VCaP (cell line): ENCODE data around the gene KLHL42.

Experiments used
- H3K27ac ChIP-seq: fragments of 450-650 bp; 2 replicates; pipeline ENCODE4 v1.5.1; 2017
- TF ChIP-seq, protein P1 (sequence below): fragments of 450-650 bp; conservative IDR thresholded peaks from 2 replicates; pipeline ENCODE4 v1.5.1; 2017; ENCODE audit warnings: mild to moderate bottlenecking, moderate library complexity

The KLHL42 gene

DNA sequence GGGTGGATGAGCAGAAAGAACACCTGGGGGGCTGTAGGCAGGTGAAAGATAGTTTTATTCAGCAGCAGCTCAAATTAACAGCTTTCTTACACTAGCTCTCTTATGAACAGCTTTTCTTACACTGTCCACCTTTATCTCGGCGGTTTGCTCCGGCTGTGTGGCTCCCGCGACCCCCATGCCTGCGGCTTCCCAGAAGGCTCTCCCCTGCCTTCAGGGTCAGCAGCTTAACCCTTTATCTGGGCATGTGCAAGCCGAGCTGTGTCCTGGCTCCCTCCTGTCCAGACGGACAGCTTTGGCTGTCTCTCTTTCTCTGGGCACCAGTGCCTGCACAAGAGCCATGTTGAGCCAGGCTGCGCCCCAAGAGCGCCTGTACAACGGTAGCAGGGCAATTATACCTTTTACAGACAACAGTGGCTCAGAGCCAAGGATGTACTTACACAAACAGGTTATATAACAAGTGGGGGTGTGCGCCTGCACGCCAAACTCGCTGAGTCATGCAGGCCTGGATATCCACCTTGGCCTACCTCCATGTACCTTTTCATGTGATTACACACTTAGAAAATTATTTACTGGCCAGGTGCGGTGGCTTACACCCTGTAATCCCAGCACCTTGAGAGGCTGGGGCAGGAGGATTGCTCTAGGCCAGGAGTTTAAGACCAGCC, 28.5 kb upstream of the KLHL42 start:
- TF ChIP-seq, protein P1, sequence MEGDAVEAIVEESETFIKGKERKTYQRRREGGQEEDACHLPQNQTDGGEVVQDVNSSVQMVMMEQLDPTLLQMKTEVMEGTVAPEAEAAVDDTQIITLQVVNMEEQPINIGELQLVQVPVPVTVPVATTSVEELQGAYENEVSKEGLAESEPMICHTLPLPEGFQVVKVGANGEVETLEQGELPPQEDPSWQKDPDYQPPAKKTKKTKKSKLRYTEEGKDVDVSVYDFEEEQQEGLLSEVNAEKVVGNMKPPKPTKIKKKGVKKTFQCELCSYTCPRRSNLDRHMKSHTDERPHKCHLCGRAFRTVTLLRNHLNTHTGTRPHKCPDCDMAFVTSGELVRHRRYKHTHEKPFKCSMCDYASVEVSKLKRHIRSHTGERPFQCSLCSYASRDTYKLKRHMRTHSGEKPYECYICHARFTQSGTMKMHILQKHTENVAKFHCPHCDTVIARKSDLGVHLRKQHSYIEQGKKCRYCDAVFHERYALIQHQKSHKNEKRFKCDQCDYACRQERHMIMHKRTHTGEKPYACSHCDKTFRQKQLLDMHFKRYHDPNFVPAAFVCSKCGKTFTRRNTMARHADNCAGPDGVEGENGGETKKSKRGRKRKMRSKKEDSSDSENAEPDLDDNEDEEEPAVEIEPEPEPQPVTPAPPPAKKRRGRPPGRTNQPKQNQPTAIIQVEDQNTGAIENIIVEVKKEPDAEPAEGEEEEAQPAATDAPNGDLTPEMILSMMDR = no peak
- H3K27ac ChIP-seq = peak overlapping the region; percentile 22

DNA sequence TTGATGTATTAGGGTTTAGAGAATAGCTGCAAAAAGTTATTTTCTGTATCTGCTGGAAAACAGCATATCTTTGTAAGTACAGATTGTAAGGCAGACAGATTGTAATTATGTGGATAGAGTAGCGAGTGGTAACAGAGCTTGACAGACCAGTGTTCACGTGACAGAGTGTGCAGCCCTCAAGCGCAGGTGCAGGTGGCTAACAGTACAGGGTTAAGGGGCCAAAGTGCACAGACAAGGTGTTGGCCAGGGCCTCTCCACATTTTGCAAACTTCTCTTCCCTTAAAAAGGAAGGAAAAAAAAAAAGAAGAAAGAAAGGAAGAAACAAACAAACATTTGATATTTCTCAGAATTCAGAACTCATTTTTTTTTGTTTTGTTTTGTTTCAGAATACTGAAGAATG, 25.2 kb upstream of the KLHL42 start:
- TF ChIP-seq, protein P1 = no peak

GRCh38 chr12:27756670-27757195, 23.3 kb upstream of the KLHL42 start:
- TF ChIP-seq, protein P1 = no peak

More for the DNA sequence above, 25.2 kb upstream of the KLHL42 start:
- no peak overlapping the region for H3K27ac ChIP-seq

DNA sequence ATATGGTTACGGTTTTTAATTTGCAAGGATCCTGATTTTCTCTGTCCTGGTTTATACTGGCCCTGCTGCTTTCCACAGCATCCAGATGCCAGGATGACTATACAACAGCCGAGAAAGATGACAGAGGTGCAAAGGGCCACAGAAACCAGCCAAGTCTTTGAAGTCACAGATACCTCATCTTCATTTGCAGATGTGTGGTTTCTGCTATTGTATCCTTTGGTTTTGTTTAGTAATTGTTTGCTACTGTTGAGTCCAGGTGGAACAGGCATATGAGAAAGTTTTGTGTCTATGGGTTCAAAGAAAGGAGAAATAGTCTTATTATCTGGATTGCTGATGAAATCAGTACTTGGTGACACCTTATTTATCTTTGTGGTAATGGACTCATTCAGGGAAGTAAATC, 17.3 kb upstream of the KLHL42 start:
- no peak overlapping the region for H3K27ac ChIP-seq
- TF ChIP-seq, protein P1 = no peak

More at GRCh38 chr12:27756670-27757195, 23.3 kb upstream of the KLHL42 start:
- no peak overlapping the region for H3K27ac ChIP-seq

GRCh38 chr12:27766587-27766986, 13.4 kb upstream of the KLHL42 start:
- H3K27ac ChIP-seq = no peak overlapping the region
- TF ChIP-seq, protein P1 = no peak

GRCh38 chr12:27769142-27769673, 10.8 kb upstream of the KLHL42 start:
- no peak overlapping the region for H3K27ac ChIP-seq
- TF ChIP-seq, protein P1 = no peak

- no peak overlapping the region for H3K27ac ChIP-seq
- TF ChIP-seq, protein P1 = no peak
Measured at GRCh38 chr12:27771481-27772327, 8.3 kb upstream of the KLHL42 start.
